AG20443 (cell line): Measurements from ENCODE around the gene PFDN2.
"Not testable (repeated sequence)": the region's sequence is repeated elsewhere in the genome, so short reads cannot be mapped to it uniquely, and the experiment has no call there.

ENCODE experiments used
- DNase-seq: peaks from one replicate; pipeline ENCODE4 v3.0.0; 2012; ENCODE audit warnings: low spot score, mixed read lengths

Gene PFDN2

DNA sequence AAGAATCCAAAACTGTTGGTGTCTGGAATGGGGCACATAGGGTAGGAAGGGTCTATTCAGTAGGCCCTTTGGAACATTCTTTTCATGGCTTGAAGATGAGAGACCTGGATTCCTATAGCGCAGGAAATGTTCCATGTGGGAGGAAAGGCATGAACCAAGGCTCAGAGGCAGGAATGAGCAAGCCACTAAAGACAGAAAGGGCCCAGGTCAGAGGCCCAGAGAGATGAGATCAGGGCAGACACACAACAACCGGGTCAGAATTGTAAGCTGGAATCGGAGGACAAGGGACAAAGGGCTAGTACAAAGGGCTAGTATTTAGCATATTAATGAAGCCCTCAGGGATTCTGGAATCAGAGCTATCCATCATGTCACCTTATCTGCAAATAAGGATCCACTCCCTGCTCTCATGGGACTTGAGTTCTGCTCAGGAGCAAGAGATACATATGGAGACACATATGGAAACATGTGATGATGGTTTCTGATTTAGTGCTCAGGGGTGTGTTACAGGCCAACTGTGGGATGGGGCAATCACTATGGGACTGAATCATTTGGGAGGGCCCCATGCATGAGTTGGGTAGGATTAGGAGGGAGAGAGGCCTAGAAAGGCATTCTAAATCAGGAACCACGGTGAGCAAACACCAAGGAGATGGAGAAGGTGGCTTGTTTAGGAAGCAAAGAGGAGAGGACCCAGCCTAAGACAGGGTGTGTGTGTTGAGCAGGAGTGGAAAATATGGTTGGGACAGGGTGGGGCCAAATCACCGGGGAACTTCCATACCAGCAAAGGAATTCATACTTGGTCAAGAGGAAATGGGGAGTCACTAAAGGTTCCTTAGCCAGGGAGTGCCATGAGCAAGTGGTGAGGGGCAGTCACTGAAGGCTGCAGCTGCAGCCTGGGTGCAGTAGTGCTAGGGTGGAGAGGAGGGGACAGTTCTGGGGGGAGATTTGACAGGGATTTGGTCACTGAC is 37.1 kb downstream of the PFDN2 start:
- peak; percentile 40 for DNase-seq

DNA sequence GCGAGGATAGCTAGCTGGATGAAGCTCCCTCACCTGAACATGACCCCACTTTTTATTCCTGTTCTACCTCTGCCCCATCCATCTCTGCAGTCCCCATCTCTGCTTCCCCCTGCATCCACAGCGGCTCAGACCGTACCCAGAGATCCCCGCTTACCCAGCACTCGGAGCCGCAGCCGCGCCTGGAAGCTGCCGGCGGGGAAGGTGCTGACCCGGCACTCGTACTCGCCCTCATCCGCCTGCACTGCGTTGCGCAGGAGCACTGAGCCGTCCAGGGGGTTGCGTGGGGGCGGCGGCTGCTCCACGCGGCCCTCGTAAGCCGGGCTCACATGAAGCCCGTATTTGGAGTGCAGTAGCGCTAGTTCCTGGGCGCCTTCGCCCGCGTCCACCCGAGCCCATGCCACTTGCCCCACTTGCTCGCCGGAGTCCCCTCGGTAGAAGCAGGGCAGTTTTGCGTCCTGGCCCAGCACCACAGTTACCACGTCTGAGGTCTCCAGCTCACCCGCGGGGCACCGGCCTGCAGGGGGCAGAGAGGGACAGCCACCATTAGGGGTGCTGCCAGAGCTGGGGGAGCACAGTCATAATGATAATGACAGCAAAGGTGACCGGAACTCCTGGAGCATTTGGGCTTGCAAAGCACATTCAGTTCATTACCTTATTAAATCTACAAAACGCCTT is 38.3 kb downstream of the PFDN2 start:
- no peak for DNase-seq

GRCh38 chr1:161077426-161077825 is 40.4 kb downstream of the PFDN2 start:
- DNase-seq, result no peak

- DNase-seq, result no peak
Measured at GRCh38 chr1:161076410-161076809, 41.4 kb downstream of the PFDN2 start.

DNA sequence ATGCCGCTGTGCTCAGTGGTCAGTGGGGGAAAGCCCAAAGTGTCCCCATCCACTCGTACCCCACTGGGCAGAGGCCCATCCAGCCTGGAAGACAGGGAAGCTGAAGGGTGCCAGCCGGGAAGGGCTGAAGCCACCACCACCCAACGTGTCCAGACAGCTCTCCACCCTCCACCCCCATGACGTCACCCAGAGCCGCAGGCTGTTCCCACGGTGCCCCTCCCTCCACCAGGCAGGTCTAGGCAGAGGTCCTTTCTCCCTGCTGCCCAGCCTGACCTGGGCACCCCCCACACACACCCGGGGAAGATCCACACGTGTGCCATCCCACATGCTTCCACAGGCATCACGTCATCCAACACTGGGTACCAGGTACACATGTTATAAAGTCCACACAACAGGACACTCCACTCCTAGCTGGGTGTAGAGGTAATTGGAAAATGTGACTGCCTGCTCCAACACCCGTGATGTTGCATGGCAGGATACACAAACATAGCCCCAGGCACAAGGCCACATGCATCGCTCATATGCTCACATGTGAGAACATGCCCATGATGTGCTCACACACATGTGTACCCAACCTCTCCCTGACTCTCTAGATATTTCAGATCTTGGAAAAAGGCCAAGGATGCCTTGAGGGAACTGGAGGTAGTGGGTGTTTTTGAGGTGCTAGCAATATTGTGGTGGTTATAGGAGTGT is 43.0 kb downstream of the PFDN2 start:
- DNase-seq, result no peak

GRCh38 chr1:161073474-161074121 is 44.2 kb downstream of the PFDN2 start:
- DNase-seq, result no peak

DNA sequence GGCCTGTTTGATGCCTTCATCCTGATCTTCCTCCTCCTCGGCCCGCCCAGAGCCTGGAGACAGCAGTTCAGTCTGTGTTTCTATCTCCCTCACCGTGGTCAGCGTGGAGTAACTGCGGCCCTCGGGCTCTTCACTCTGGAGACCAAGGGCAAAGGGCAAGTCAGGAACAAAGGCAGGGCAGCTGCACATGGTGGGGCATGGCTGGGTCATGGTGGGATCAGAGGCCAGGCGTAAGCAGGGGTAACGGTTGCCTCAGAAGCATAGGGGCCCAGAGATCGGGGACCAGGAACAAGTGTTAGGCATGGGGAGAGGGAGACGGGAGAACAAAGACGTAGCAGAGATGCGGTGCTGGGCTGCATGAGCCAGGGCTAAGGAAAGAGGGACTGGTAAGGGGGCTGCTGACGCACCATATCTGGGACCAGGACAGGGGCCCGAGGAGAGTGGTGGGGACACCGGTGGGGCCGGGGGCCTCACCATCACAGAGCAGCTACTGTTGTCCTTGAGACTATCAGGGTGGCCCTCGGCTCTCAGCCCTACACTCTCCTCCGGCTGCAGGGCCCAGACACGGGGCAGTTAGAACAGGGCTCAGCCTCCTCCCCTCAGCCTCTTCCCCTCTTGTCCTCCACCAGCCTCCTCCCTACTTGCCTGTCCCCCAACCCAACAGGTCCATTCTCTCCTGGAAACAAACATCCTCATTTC is 44.9 kb downstream of the PFDN2 start:
- DNase-seq, result no peak

GRCh38 chr1:161071886-161072371 is 45.9 kb downstream of the PFDN2 start:
- peak; percentile 81 for DNase-seq

DNA sequence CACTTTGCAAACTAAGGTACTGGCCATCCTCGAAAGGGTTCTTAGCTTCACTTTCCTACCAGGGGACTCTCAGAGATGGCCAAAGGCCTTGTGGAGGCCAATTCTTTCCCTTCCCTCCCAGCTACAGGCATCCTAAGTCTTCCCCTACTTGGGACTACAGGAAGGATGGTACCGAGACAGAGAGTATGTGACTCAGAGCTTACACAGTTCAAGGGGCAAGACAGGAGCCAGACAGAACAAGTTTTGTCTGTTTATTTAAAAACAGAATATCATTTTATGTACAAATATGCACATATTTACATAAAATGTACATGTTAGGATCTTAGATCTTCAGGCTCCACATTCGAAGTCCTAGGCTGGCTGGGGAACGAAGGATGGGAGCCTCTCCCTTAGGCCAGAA is 47.1 kb downstream of the PFDN2 start:
- DNase-seq, result no peak

- DNase-seq, result no peak
Measured at GRCh38 chr1:161069731-161070270, 48.0 kb downstream of the PFDN2 start, which contains the start of gene ARHGAP30. TSS of gene ARHGAP30 (minus strand) at chr1:161069891. CDS start at chr1:161069624, 267 bp downstream.

GRCh38 chr1:161069241-161069640 is 48.6 kb downstream of the PFDN2 start:
- no peak for DNase-seq

DNA sequence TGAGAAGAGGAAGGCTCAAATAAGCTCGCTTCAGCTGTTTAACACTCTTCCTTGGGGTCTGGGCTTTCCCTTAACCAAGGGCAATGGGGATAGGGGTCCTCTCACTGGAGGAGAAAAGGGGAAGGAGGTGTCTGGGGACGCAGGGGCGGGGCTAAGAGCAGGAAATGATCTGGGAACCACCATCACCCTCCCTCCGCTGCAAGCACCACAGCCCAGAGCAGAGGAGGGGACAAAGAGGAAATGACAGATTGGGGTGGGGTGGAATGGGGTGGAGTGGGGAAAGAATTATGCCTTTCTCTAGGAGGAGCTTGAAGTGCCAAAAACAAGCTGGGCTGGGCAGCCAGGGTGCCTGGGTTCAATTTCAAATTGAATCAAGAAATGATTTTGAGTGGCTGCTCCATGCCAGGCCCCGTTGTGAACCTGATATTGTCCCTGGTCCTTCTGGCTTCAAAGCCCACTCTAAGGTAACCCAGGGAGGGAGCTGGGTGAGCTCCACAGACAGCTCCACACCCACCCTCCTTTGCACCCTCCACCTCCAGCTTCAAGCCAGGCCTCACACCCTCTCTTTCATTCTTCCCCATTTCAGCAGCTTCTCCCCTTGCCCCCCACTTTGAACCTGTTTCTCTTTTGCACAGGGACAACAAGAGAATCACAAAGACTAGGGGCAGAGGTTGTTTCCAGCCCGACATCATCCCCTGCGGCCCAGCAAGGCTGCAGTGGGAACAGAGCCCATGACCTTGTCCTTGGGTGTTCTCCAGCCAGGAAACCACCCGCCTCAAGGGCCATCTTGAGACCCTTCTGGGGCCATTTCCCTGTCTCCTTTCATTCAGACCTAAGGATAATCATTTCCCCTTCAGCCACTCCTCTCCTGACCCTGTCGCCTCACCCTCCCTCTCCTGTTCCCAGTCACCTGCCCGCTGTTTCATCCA is 49.3 kb downstream of the PFDN2 start:
- peak; percentile 57 for DNase-seq

- no peak for DNase-seq
Measured at GRCh38 chr1:161066694-161067093, 51.1 kb downstream of the PFDN2 start.

- not testable (repeated sequence) for DNase-seq
Measured at GRCh38 chr1:161065681-161066080, 52.2 kb downstream of the PFDN2 start.

- DNase-seq, result not testable (repeated sequence)
Measured at GRCh38 chr1:161063936-161064335, 53.9 kb downstream of the PFDN2 start.

DNA sequence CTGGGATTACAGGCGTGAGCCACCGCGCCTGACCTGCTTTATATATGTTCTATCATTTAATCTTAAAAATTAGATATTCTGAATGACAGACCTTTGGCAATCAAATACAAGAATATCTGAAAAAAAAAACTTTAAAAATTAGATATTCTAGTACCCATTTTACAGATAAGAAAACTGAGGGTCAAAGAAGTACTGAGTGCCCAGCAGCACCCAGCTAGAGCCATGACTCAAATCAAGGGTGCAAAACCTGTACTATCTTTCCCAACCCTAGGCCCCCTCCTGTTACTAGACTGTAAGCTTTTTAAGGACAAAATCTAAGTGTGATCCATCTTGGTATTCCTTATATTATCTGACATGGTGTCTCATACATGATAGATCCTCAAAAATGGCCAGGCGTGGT is 56.4 kb downstream of the PFDN2 start:
- no peak for DNase-seq

DNA sequence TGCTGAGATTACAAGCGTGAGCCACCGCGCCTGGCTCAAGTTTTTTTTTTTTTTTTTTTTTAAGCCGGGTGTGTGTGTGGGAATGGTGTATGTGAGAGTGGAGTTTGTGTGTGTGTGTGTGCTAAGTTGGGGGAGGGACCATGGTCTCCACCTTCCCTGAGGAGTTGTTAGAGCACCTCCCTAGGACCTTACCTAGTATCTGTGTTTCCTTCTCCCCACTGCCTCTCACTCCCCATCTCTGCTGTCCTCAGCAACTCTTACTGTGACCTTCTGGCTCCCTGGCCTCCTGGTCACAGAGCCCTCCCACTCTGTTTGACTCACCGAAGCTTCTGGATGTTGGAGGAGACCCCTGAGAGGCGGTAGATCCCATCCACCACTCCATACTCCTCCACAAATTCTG is 58.5 kb downstream of the PFDN2 start:
- DNase-seq, result no peak

DNA sequence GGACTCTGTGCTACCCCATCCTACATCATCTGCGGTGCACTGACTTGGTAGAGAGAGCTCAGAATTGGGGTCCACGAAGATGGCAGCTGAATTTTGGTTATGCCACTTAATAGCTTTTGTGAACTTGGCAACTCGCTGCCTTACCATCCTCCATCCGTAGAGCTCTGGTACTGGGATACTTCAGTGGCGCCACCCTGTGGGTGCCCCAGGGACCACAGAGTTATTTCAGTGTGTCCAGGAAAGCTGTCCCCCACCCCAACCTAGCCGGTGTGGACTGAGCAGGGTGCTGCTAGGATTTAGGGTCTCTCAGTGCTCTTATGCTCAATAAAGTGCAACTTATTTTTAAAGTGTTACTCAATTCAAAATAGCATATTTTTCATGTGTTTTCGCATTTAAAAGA is 63.0 kb downstream of the PFDN2 start:
- DNase-seq, result no peak

DNA sequence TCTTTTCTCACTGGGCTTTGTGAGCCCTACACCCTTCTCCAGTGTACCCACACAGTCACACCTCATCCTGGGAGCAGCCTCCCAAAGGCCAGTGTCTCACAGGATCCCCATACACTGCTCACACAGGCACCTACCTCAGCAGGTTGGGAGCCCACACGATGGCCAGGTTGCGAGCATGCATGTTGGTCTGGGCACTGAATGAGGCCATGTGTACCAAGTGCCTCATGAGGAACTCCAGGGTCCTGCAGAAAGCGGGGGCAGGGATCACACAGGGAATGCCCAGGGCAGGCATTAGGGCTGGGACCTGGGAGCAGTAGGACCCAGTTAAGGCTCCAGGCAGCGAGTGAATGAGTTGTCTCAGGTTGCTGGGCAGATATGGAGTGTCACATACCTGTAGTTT is 63.6 kb downstream of the PFDN2 start:
- no peak for DNase-seq

DNA sequence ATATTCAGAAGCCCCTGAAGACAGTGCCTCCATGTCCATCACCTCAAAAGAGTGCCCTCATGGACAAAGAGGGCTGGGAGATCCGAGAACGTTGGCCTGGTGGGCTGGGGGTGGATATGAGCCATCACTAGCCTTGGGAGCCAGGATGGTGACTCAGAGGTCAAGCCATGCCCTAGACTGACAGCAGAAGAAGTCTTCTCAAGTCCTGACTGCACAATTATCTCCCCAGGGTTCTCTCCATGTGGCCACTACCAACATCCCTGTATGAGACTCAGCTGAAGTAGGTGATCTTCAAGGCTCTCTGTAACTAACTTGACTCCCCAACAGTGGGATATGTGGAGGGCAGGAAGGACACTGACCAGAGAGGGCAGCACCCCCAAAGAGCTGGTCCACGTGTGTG is 64.9 kb downstream of the PFDN2 start:
- DNase-seq, result no peak
